ENCODE data around the gene GALNTL6. TPM values are rescaled to one million over a fixed set of nuclear protein-coding genes. Genes with fewer than 3 reads are reported as not detected.

Gene GALNTL6
- total RNA-seq, 1 experiment from 2014 or later: not detected

GRCh38 chr4:172129593-172129992 is 316.4 kb downstream of the GALNTL6 start:
- Histone ChIP-seq H3K27ac (ENCODE audit: insufficient read length, low read depth, low read length) (no peak overlapping the region), H4K20me1 (ENCODE audit: control insufficient read depth, insufficient read depth, insufficient read length) (no peaks in the 10 kb centered on the region), H3K79me1 (ENCODE audit: insufficient read depth, low read depth, low read length, poor library complexity, severe bottlenecking) (no peaks in the 10 kb centered on the region), H3K79me2 (ENCODE audit: insufficient read depth, low read length) (no peaks in the 10 kb centered on the region), H2BK120ac (ENCODE audit: low read depth, low read length, poor library complexity, severe bottlenecking) (no peak overlapping the region), H2BK12ac (ENCODE audit: insufficient read length, low read depth, low read length) (no peak overlapping the region), H3K9ac (ENCODE audit: extremely low read depth, insufficient read length, low read length) (no peak overlapping the region), H3T11ph (ENCODE audit: low read length) (no peak overlapping the region), H3K4me2 (ENCODE audit: insufficient read depth, insufficient read length, low read length) (no peak overlapping the region), H3K14ac (ENCODE audit: insufficient read depth, low read length) (no peak overlapping the region), H4K8ac (replicated peaks; ENCODE audit: insufficient read length, low read depth, low read length) (no peak overlapping the region), H3K23ac (ENCODE audit: insufficient read length, low read depth, low read length) (no peak overlapping the region), H4K91ac (ENCODE audit: insufficient read length, low read depth, low read length) (no peak overlapping the region), H2AK5ac (ENCODE audit: insufficient read length, low read length) (no peak overlapping the region), H2AFZ (ENCODE audit: low read length) (no peak overlapping the region), H2BK15ac (ENCODE audit: low read depth, low read length) (no peak overlapping the region), H3K9me3 (ENCODE audit: control insufficient read depth, low read depth, low read length) (no peaks in the 10 kb centered on the region), H3K4ac (ENCODE audit: low read depth, low read length) (no peak overlapping the region), H3K23me2 (ENCODE audit: insufficient read length, low read depth, low read length, poor library complexity, severe bottlenecking) (no peaks in the 10 kb centered on the region), H2BK5ac (ENCODE audit: insufficient read length, low read length) (no peak overlapping the region), H3K18ac (ENCODE audit: insufficient read length, low read depth, low read length) (no peak overlapping the region), H3K56ac (ENCODE audit: insufficient read length, low read depth, low read length) (no peak overlapping the region), H2BK20ac (ENCODE audit: low read depth, low read length, poor library complexity, severe bottlenecking) (no peak overlapping the region), H3K27me3 (ENCODE audit: insufficient read depth, low read length) (no peaks in the 10 kb centered on the region), H3K4me1 (ENCODE audit: insufficient read depth, low read length) (no peaks in the 10 kb centered on the region), H4K5ac (ENCODE audit: insufficient read length, low read depth, low read length) (no peak overlapping the region)
- Mint-ChIP-seq H3K4me1 (no peaks in the 10 kb centered on the region), H3K27ac (no peak overlapping the region; a peak in 1 of 7 replicates), H3K4me3 (no peak overlapping the region), H3K27me3 (ENCODE audit: low read depth) (no peaks in the 10 kb centered on the region), H3K9me3 (no peaks in the 10 kb centered on the region), H3K36me3 (ENCODE audit: insufficient read depth in 1 of 3, low read depth in 3 of 3) (no peaks in the 10 kb centered on the region)
- no peak for TF ChIP-seq CTCF (conservative IDR thresholded peaks at IDR 0.05)
- DNase-seq: no peak
- WGBS (ENCODE audit: extremely low coverage, insufficient read length, low lambda C conversion rate): no CpG with 5 or more reads among the region's 1 CpG
